H9 (cell line): Measurements from ENCODE around the gene STK11. TPM values are rescaled to one million over a fixed set of nuclear protein-coding genes. Genes with fewer than 3 reads are reported as not detected.

Source experiments
- DNase-seq: peaks from one replicate; pipeline ENCODE4 v3.0.0-alpha.2; 2017
- H2AFZ ChIP-seq: one replicate; pipeline ENCODE4 v1.6.1; 2013; ENCODE audit warnings: mild to moderate bottlenecking, low read length, control low read depth, moderate library complexity
- H2AK5ac ChIP-seq: 2 replicates; pipeline ENCODE4 v1.6.1; 2013; ENCODE audit warnings: low read length, control low read depth, mixed read lengths; ENCODE audit not compliant: insufficient read length
- H2BK120ac ChIP-seq: one replicate; pipeline ENCODE4 v1.6.1; 2013; ENCODE audit warnings: low read depth, mild to moderate bottlenecking, low read length, control low read depth, inconsistent platforms; ENCODE audit not compliant: poor library complexity, severe bottlenecking
- H2BK12ac ChIP-seq: 2 replicates; pipeline ENCODE4 v1.6.1; 2013; ENCODE audit warnings: low read length, control low read depth, mixed read lengths, low read depth; ENCODE audit not compliant: insufficient read length
- H2BK15ac ChIP-seq: 2 replicates; pipeline ENCODE4 v1.6.1; 2013; ENCODE audit warnings: low read depth, low read length, control low read depth
- H2BK20ac ChIP-seq: one replicate; pipeline ENCODE4 v1.6.1; 2013; ENCODE audit warnings: low read depth, mild to moderate bottlenecking, low read length, control low read depth, inconsistent platforms; ENCODE audit not compliant: poor library complexity, severe bottlenecking
- H2BK5ac ChIP-seq: 2 replicates; pipeline ENCODE4 v1.6.1; 2013; ENCODE audit warnings: low read length, control low read depth, mixed read lengths; ENCODE audit not compliant: insufficient read length
- H3K14ac ChIP-seq: 2 replicates; pipeline ENCODE4 v1.6.1; 2013; ENCODE audit warnings: low read length, control low read depth; ENCODE audit not compliant: insufficient read depth
- H3K18ac ChIP-seq: 2 replicates; pipeline ENCODE4 v1.6.1; 2013; ENCODE audit warnings: low read depth, mild to moderate bottlenecking, mixed read lengths, low read length, control low read depth; ENCODE audit not compliant: insufficient read length
- H3K23ac ChIP-seq: 2 replicates; pipeline ENCODE4 v1.6.1; 2013; ENCODE audit warnings: low read length, control low read depth, mixed read lengths, low read depth; ENCODE audit not compliant: insufficient read length
- H3K23me2 ChIP-seq: 2 replicates; pipeline ENCODE4 v1.6.1; 2013; ENCODE audit warnings: low read depth, mild to moderate bottlenecking, mixed read lengths, low read length, control low read depth; ENCODE audit not compliant: insufficient read length, poor library complexity, severe bottlenecking
- H3K27ac ChIP-seq: 2 replicates; pipeline ENCODE4 v1.5.1; 2013; ENCODE audit warnings: low read length, control low read depth, mixed read lengths, low read depth; ENCODE audit not compliant: insufficient read length
- H3K27me3 ChIP-seq: 2 replicates; pipeline ENCODE4 v1.6.1; 2013; ENCODE audit warnings: low read length, control low read depth, inconsistent platforms; ENCODE audit not compliant: insufficient read depth
- H3K4ac ChIP-seq: 2 replicates; pipeline ENCODE4 v1.6.1; 2013; ENCODE audit warnings: low read depth, mild to moderate bottlenecking, control low read depth, inconsistent platforms, low read length, moderate library complexity
- H3K4me1 ChIP-seq: 2 replicates; pipeline ENCODE4 v1.6.1; 2013; ENCODE audit warnings: low read length, control low read depth, inconsistent platforms; ENCODE audit not compliant: insufficient read depth
- H3K4me2 ChIP-seq: 2 replicates; pipeline ENCODE4 v1.6.1; 2013; ENCODE audit warnings: low read length, control low read depth, mixed read lengths; ENCODE audit not compliant: insufficient read length, insufficient read depth
- H3K56ac ChIP-seq: 2 replicates; pipeline ENCODE4 v1.6.1; 2013; ENCODE audit warnings: low read depth, mild to moderate bottlenecking, mixed read lengths, low read length, control low read depth; ENCODE audit not compliant: insufficient read length
- H3K79me1 ChIP-seq: 2 replicates; pipeline ENCODE4 v1.6.1; 2013; ENCODE audit warnings: low read depth, mild to moderate bottlenecking, moderate library complexity, low read length, control low read depth, inconsistent platforms; ENCODE audit not compliant: insufficient read depth, poor library complexity, severe bottlenecking
- H3K79me2 ChIP-seq: 2 replicates; pipeline ENCODE4 v1.6.1; 2013; ENCODE audit warnings: low read length, control low read depth, inconsistent platforms; ENCODE audit not compliant: insufficient read depth
- H3K9ac ChIP-seq: 2 replicates; pipeline ENCODE4 v1.6.1; 2013; ENCODE audit warnings: low read length, control low read depth, mixed read lengths; ENCODE audit not compliant: insufficient read length; ENCODE audit errors: extremely low read depth
- H3K9me3 ChIP-seq: one replicate; pipeline ENCODE4 v1.6.1; 2013; ENCODE audit warnings: low read depth, low read length, inconsistent platforms; ENCODE audit not compliant: control insufficient read depth
- H3T11ph ChIP-seq: one replicate; pipeline ENCODE4 v1.6.1; 2013; ENCODE audit warnings: mild to moderate bottlenecking, low read length, control low read depth, inconsistent platforms
- H4K20me1 ChIP-seq: one replicate; pipeline ENCODE4 v1.6.1; 2013; ENCODE audit not compliant: control insufficient read depth, insufficient read length, insufficient read depth
- H4K5ac ChIP-seq: 2 replicates; pipeline ENCODE4 v1.6.1; 2013; ENCODE audit warnings: low read depth, mild to moderate bottlenecking, mixed read lengths, low read length, control low read depth; ENCODE audit not compliant: insufficient read length
- H4K8ac ChIP-seq: replicated peaks from 2 replicates; pipeline ENCODE4 v1.6.1; 2013; ENCODE audit warnings: low read length, control low read depth, mixed read lengths, low read depth; ENCODE audit not compliant: insufficient read length
- H4K91ac ChIP-seq: 2 replicates; pipeline ENCODE4 v1.6.1; 2013; ENCODE audit warnings: low read depth, mild to moderate bottlenecking, moderate library complexity, mixed read lengths, low read length, control low read depth; ENCODE audit not compliant: insufficient read length
- H3K27ac Mint-ChIP-seq, 3 experiments: 2 replicates in 2 of 3; 3 replicates in 1 of 3; pipeline ENCODE4 v1.8.0; 2020 to 2021; ENCODE audit warnings: mixed read lengths in 3 of 3, mild to moderate bottlenecking in 1 of 3, moderate library complexity in 1 of 3
- H3K27me3 Mint-ChIP-seq: 2 replicates; pipeline ENCODE4 v1.8.0; 2021; ENCODE audit warnings: low read depth, mild to moderate bottlenecking, moderate library complexity, mixed read lengths
- H3K36me3 Mint-ChIP-seq, 3 experiments: 2 replicates in 2 of 3; 3 replicates in 1 of 3; pipeline ENCODE4 v1.8.0; 2020 to 2021; ENCODE audit warnings: low read depth in 3 of 3, mixed read lengths in 3 of 3; ENCODE audit not compliant: insufficient read depth in 1 of 3
- H3K4me1 Mint-ChIP-seq, 2 experiments: 2 replicates each; pipeline ENCODE4 v1.8.0; 2020; ENCODE audit warnings: mixed read lengths in 2 of 2
- H3K4me3 Mint-ChIP-seq, 2 experiments: 2 replicates in 1 of 2; 3 replicates in 1 of 2; pipeline ENCODE4 v1.8.0; 2020 to 2021; ENCODE audit warnings: mild to moderate bottlenecking in 2 of 2, mixed read lengths in 2 of 2, moderate library complexity in 1 of 2
- H3K9me3 Mint-ChIP-seq, 2 experiments: 2 replicates in 1 of 2; 3 replicates in 1 of 2; pipeline ENCODE4 v1.8.0; 2020; ENCODE audit warnings: mild to moderate bottlenecking in 2 of 2, mixed read lengths in 2 of 2, moderate library complexity in 1 of 2
- WGBS: extraction: QIAGEN DNeasy Blood & Tissue Kit; methylation state at CpG from one replicate; pipeline ENCODE4 v1.1.7; 2013; ENCODE audit warnings: missing lambda C conversion rate, low lambda C conversion rate, mixed read lengths; ENCODE audit not compliant: insufficient read length; ENCODE audit errors: extremely low coverage; 5-methylcytosine and 5-hydroxymethylcytosine counted together
- total RNA-seq: library from RNA; stranded (reverse); gene quantifications from 2 replicates; pipeline ENCODE4 v1.2.1, GENCODE V29; 2021
- TF ChIP-seq, protein P1 (sequence below): fragments of 200-600 bp; sonication (generic); conservative IDR thresholded peaks from 3 replicates; pipeline ENCODE4 v1.8.0; 2021; ENCODE audit warnings: antibody characterized with exemption, mild to moderate bottlenecking

STK11 gene
- total RNA-seq, 1 experiment from 2014 or later, result 74.3 TPM

DNA sequence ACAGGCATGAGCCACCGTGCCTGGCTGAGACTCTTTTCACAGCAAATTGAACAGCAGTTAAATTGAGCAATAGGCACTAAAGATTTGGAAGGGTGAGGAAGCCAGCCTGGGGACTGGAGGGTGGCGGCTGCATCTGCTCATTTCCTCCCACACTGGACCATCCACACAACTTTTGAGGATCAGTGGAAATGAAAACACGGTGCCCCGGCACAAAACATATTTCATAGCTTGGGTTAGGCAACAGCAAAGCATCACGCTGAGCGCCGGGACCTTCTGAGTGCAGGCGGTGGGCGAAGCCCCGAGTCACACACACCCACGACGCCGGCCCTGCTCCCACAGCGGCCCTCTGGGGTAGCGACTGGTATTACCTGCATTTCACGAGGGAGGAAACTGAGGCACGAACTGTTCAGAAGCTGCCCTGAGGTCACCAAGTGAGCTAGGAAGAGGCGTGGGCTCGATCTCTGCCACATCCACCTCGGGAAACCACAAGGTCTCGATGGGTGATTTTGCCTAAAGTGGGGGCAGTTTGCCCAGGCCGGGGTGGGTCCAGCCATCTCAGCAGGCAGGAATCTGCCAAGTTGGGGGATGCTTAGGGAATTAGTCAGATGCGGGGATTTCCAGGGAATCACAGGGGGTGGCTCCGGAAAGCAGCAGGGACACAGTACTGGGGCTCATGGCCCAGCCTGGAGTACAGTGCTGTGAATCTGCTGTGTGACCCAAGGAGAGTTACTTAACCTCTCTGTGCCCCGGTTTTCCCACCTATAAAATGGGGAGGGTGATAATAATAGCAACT is 28.1 kb upstream of the STK11 start:
- no peaks in the 10 kb centered on the region for H3K27me3 ChIP-seq
- no peak overlapping the region for H3T11ph ChIP-seq
- H3K9me3 ChIP-seq, result no peaks in the 10 kb centered on the region
- no peaks in the 10 kb centered on the region; a peak in 1 of 7 replicates for H3K36me3 Mint-ChIP-seq
- DNase-seq, result no peak
- H3K23ac ChIP-seq, result no peak overlapping the region
- H4K5ac ChIP-seq, result no peak overlapping the region
- H2AFZ ChIP-seq, result no peak overlapping the region
- H3K27ac ChIP-seq, result no peak overlapping the region
- no peak overlapping the region for H2BK15ac ChIP-seq
- no peak overlapping the region for H2BK20ac ChIP-seq
- peaks cover 14 to 17% of the 10 kb centered on the region in 2 experiments for H3K4me1 Mint-ChIP-seq
- peak overlapping the region in 1 of 3 experiments; percentile 68; a peak in 2 of 7 replicates for H3K27ac Mint-ChIP-seq
- no CpG with 5 or more reads among the region's 25 CpGs for WGBS
- H3K79me1 ChIP-seq, result no peaks in the 10 kb centered on the region
- no peaks in the 10 kb centered on the region for H4K20me1 ChIP-seq
- H2BK12ac ChIP-seq, result no peak overlapping the region
- no peak overlapping the region; a peak in 1 of 5 replicates for H3K4me3 Mint-ChIP-seq
- no peak overlapping the region for H4K8ac ChIP-seq
- H3K4me2 ChIP-seq, result no peak overlapping the region
- H3K9me3 Mint-ChIP-seq, result no peaks in the 10 kb centered on the region
- no peak overlapping the region for H2AK5ac ChIP-seq
- TF ChIP-seq, protein P1, sequence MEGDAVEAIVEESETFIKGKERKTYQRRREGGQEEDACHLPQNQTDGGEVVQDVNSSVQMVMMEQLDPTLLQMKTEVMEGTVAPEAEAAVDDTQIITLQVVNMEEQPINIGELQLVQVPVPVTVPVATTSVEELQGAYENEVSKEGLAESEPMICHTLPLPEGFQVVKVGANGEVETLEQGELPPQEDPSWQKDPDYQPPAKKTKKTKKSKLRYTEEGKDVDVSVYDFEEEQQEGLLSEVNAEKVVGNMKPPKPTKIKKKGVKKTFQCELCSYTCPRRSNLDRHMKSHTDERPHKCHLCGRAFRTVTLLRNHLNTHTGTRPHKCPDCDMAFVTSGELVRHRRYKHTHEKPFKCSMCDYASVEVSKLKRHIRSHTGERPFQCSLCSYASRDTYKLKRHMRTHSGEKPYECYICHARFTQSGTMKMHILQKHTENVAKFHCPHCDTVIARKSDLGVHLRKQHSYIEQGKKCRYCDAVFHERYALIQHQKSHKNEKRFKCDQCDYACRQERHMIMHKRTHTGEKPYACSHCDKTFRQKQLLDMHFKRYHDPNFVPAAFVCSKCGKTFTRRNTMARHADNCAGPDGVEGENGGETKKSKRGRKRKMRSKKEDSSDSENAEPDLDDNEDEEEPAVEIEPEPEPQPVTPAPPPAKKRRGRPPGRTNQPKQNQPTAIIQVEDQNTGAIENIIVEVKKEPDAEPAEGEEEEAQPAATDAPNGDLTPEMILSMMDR, result no peak
- no peaks in the 10 kb centered on the region for H3K4me1 ChIP-seq
- peaks cover 8% of the 10 kb centered on the region for H3K23me2 ChIP-seq
- no peak overlapping the region for H2BK5ac ChIP-seq
- H3K27me3 Mint-ChIP-seq, result no peaks in the 10 kb centered on the region; the same call in none of the 2 replicates
- no peak overlapping the region for H3K4ac ChIP-seq
- no peak overlapping the region for H4K91ac ChIP-seq
- H3K18ac ChIP-seq, result no peak overlapping the region
- no peak overlapping the region for H3K14ac ChIP-seq
- H3K56ac ChIP-seq, result no peak overlapping the region
- H3K79me2 ChIP-seq, result no peaks in the 10 kb centered on the region; the same call in 1 of the 2 replicates
- no peak overlapping the region for H3K9ac ChIP-seq
- H2BK120ac ChIP-seq, result no peak overlapping the region
